Left lung (tissue), 10 donors: Measurements from ENCODE around the gene PKP4. TPM values are rescaled to one million over a fixed set of nuclear protein-coding genes. Genes with fewer than 3 reads are reported as not detected.

Source experiments
- ATAC-seq: fragments of 200-7000 bp; cut with Tn5 transposase; one replicate; pipeline ENCODE4 v1.9.1; 2020; ENCODE audit warnings: moderate library complexity
- DNase-seq, 4 donors: peaks; one replicate each; pipeline ENCODE4 v3.0.0-alpha.2; 2013 to 2020
- H3K27ac ChIP-seq, 2 donors: fragments of 200-600 bp; sonication (generic) in 1 of 2; one replicate each; pipeline versions ENCODE4 v1.5.0 to v1.8.0; 2020 to 2021
- H3K27me3 ChIP-seq, 2 donors: fragments of 200-600 bp; sonication (generic) in 1 of 2; one replicate each; pipeline versions ENCODE4 v1.5.0 to v1.8.0; 2020 to 2021
- H3K36me3 ChIP-seq, 2 donors: fragments of 200-600 bp; sonication (generic) in 1 of 2; one replicate each; pipeline versions ENCODE4 v1.5.0 to v1.8.0; 2020 to 2021
- H3K4me1 ChIP-seq, 2 donors: fragments of 200-600 bp; one replicate each; pipeline ENCODE4 v1.8.0; 2021
- H3K4me3 ChIP-seq, 2 donors: fragments of 200-600 bp; sonication (generic) in 1 of 2; one replicate each; pipeline versions ENCODE4 v1.5.0 to v1.8.0; 2020 to 2021; ENCODE audit warnings: mild to moderate bottlenecking in 1 of 2
- H3K9me3 ChIP-seq, 2 donors: fragments of 200-600 bp; sonication (generic) in 1 of 2; one replicate each; pipeline versions ENCODE4 v1.5.0 to v1.8.0; 2020 to 2021
- CTCF ChIP-seq, 2 donors: fragments of 200-600 bp; sonication (generic) in 1 of 2; IDR thresholded peaks; one replicate each; pipeline versions ENCODE4 v1.5.0 to v1.8.0; 2021; ENCODE audit warnings: antibody characterized with exemption in 2 of 2
- intact Hi-C, 2 donors: fragments of 100-400 bp; cut with DNase I; formaldehyde crosslinking; loops; one replicate each; pipeline versions ENCODE4 v1.11.2 to v1.14.2; 2022
- polyA plus RNA-seq, 6 donors: library from polyadenylated mRNA; unstranded; fragments of 120-200 nt; gene quantifications; one replicate each; pipeline ENCODE4 v1.2.1, GENCODE V29; 2013; ENCODE audit not compliant: insufficient read length in 6 of 6
- total RNA-seq, 2 donors: library from RNA; stranded (reverse); fragmentation: NEBNext Ultra II Directional; extraction: Animal tissue kit (Norgen Biotek cat#: 25700); gene quantifications; one replicate each; pipeline ENCODE4 v1.2.1, GENCODE V29; 2021
- donor health status: DM: no; HTN: yes; CAD: no.
- donor health status: DM: no; HTN: no; CAD: no.

Gene PKP4
- total and polyA plus RNA-seq, 8 donors: 48.3 to 129 (median 110) TPM

DNA sequence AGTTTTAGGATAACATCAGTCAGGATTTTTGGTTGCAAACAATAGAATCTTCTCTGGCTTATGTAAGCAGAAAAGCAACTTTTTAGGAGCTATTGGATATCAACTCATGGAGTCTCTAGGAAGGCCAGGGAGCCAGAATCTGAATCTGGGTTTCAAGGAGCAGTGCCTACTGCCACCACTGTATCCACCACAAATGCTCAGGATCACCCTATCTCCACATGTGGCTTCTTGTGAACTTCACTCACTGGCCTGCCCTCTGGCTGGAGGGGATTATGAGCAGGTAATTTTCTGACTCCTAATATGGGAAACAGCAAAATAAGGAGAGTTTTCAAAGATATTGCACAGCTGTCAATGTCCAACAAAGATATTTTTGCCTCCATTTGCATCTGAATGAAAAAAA lies 142.9 kb downstream of the PKP4 start:
- DNase-seq (no peak), ATAC-seq (no peak)
- no peak overlapping the region for H3K4me3 ChIP-seq
- TF ChIP-seq CTCF (IDR thresholded peaks at IDR 0.05): no peak
- intact Hi-C loops: no loop called here
- H3K9me3 ChIP-seq: no peaks in the 10 kb centered on the region
- peak overlapping the region in 1 of 2 donors; percentile 35 for H3K27ac ChIP-seq
- no peaks in the 10 kb centered on the region for H3K36me3 ChIP-seq
- no peaks in the 10 kb centered on the region for H3K27me3 ChIP-seq
- H3K4me1 ChIP-seq: peaks cover 0 to 10% of the 10 kb centered on the region in 2 donors

DNA sequence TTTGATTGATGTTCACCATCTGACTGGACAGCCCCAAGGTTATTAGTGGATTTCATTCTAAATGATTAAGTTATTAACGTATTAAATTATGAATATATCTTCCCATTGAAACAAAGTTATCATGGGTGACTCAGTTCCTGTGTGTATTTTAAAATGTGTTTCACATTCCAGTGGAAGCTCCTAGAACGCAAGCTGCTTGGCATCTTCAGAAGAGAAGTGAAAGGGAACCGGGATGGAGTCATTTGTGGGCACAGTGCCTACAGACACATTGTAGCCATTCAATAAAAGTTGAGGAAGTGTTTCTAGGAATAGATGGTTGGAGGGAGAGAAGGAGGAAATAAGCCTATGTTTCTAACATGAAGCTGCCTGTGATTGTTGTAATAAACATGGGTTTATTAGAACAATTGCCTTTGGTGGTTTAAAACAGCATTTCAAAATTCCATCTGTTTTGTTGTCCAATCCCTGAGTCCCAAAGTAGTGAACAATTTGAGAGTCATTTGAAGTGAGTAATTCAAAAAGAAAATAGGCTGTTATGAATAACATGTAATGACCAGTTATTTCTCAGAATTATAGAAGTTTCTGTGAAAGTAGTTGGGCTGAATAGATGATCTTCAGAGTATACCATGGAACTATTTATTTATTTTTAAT lies 143.5 kb downstream of the PKP4 start:
- no peak for TF ChIP-seq CTCF (IDR thresholded peaks at IDR 0.05)
- Histone ChIP-seq H3K27ac (peak overlapping the region in 1 of 2 donors; percentile 35), H3K4me3 (no peak overlapping the region), H3K9me3 (no peaks in the 10 kb centered on the region), H3K4me1 (peaks cover 0 to 10% of the 10 kb centered on the region in 2 donors), H3K27me3 (no peaks in the 10 kb centered on the region), H3K36me3 (no peaks in the 10 kb centered on the region)
- intact Hi-C loops: no loop called here
- DNase-seq: peak in 2 of 4 donors; percentile 31 to 39
- ATAC-seq: peak; percentile 63

DNA sequence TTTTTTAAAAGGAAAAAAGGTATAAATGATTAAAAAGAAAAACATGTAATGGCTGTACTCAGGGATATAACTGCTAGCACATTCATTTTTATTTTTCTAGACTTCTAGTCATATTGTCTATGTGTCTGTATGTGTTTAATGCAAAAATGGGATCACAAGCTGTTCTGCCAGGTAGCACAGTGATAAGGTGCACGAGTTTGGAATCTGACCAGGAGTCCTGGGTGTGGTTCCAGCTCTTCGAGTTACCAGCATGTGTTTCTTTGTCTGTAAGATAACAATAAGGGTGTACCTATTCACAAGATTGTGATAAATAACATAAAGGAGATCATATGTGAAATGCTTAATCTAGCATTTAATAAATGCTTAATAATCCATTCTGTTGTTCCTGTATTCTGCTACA lies 145.3 kb downstream of the PKP4 start:
- Histone ChIP-seq H3K4me1 (peaks cover 0 to 10% of the 10 kb centered on the region in 2 donors), H3K27ac (no peak overlapping the region), H3K27me3 (no peaks in the 10 kb centered on the region), H3K9me3 (no peaks in the 10 kb centered on the region), H3K4me3 (no peak overlapping the region), H3K36me3 (no peaks in the 10 kb centered on the region)
- ATAC-seq: no peak
- intact Hi-C loops: no loop called here
- no peak for TF ChIP-seq CTCF (IDR thresholded peaks at IDR 0.05)
- DNase-seq: no peak

- H3K4me1 ChIP-seq: peaks cover 0 to 10% of the 10 kb centered on the region in 2 donors
- intact Hi-C loops: no loop called here
- H3K27ac ChIP-seq: no peak overlapping the region
- TF ChIP-seq CTCF (IDR thresholded peaks at IDR 0.05): no peak
- DNase-seq (no peak), ATAC-seq (no peak)
- H3K4me3 ChIP-seq: no peak overlapping the region
- no peaks in the 10 kb centered on the region for H3K9me3 ChIP-seq
- H3K27me3 ChIP-seq: no peaks in the 10 kb centered on the region
- H3K36me3 ChIP-seq: no peaks in the 10 kb centered on the region
Measured at GRCh38 chr2:158603205-158603604, 146.5 kb downstream of the PKP4 start.

DNA sequence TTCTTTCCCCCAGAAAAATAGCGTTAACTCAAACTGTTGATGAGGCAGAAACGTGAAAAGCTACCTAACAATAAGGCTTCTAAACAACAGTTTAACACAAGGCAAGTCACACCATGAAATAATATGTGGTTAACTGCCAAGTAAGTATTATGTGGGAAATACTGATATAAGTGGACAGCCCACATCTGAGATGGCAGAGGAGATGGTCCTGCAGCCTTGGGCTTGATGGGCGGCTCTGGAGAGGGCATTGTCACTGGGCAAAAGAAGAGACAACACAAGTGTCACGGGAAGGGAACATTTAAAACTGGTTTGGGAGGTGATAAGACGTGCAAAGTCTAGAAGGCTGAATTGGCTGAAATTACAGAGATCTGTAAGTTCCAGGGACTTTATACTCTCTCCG lies 147.2 kb downstream of the PKP4 start:
- Histone ChIP-seq H3K27me3 (no peaks in the 10 kb centered on the region), H3K27ac (no peak overlapping the region), H3K4me3 (no peak overlapping the region), H3K9me3 (no peaks in the 10 kb centered on the region), H3K4me1 (peaks cover 0 to 10% of the 10 kb centered on the region in 2 donors), H3K36me3 (no peaks in the 10 kb centered on the region)
- no peak for DNase-seq
- TF ChIP-seq CTCF (IDR thresholded peaks at IDR 0.05): no peak
- intact Hi-C loops: no loop called here
- ATAC-seq: no peak
